ENCODE results near the gene GPR183. TPM values are rescaled to one million over a fixed set of nuclear protein-coding genes. Genes with fewer than 3 reads are reported as not detected.

Gene GPR183
- total RNA-seq, 1 donor = 0.36 TPM

GRCh38 chr13:99347335-99347878, 40.2 kb upstream of the GPR183 start:
- H4K20me1 ChIP-seq (ENCODE audit: insufficient read depth, low read length) = peaks cover 7% of the 10 kb centered on the region
- no peak overlapping the region for H3K4me2 ChIP-seq (ENCODE audit: insufficient read depth, low read length)
- no peak overlapping the region for H3K27ac ChIP-seq (ENCODE audit: low read depth, low read length)
- DNase-seq (ENCODE audit: insufficient read length, low spot score, missing footprints) = no peak
- TF ChIP-seq, protein P1, sequence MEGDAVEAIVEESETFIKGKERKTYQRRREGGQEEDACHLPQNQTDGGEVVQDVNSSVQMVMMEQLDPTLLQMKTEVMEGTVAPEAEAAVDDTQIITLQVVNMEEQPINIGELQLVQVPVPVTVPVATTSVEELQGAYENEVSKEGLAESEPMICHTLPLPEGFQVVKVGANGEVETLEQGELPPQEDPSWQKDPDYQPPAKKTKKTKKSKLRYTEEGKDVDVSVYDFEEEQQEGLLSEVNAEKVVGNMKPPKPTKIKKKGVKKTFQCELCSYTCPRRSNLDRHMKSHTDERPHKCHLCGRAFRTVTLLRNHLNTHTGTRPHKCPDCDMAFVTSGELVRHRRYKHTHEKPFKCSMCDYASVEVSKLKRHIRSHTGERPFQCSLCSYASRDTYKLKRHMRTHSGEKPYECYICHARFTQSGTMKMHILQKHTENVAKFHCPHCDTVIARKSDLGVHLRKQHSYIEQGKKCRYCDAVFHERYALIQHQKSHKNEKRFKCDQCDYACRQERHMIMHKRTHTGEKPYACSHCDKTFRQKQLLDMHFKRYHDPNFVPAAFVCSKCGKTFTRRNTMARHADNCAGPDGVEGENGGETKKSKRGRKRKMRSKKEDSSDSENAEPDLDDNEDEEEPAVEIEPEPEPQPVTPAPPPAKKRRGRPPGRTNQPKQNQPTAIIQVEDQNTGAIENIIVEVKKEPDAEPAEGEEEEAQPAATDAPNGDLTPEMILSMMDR (IDR thresholded peaks at IDR 0.05; ENCODE audit: extremely low read depth, low read depth, low read length) = no peak
- no peak overlapping the region for H2AFZ ChIP-seq (ENCODE audit: low read length)
- no peaks in the 10 kb centered on the region for H3K9me3 ChIP-seq (ENCODE audit: low read depth, low read length)
- no peaks in the 10 kb centered on the region for H3K79me2 ChIP-seq (ENCODE audit: insufficient read depth, low read length)
- H3K4me1 ChIP-seq (ENCODE audit: insufficient read depth, low read length) = no peaks in the 10 kb centered on the region
- no peaks in the 10 kb centered on the region for H3K27me3 ChIP-seq (ENCODE audit: insufficient read depth, low read length)
- peaks cover 3% of the 10 kb centered on the region for H3K36me3 ChIP-seq (ENCODE audit: insufficient read depth, low read length)
- H3K4me3 ChIP-seq (ENCODE audit: insufficient read depth, low read length) = no peak overlapping the region

DNA sequence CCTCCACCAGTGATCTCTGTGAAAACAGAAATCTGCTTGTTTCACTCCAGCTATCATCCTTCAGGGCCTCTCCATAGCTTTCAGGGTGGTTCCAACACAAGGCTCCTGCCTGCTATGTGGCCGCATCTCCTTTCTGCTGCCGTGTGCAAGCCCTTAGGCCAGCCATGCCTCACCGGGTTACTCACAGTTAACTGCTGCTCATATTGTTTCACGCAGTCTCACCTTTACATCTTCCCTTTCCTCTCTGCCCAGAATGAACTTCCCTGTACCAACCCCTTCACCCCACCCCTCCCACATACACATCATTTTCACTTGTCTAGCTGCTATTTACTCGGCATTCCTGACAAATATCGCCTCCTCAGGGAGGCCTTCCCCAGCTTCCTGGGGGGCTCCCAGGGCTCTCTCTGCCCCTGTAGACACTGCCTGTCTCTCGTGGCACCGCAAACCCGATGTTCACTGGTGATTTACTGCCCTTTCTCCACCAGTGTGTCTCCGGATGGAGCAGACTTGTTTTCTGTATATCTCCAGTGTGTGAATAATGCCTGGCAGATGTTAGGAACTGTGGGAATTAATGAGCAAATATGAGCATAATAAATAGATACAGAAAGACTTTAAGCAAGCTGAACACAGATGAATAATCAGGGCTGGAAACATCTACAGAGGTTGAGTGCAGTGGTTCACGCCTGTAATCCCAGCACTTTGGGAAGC, 39.3 kb upstream of the GPR183 start:
- peaks cover 4% of the 10 kb centered on the region for H3K36me3 ChIP-seq (ENCODE audit: insufficient read depth, low read length)
- H3K9me3 ChIP-seq (ENCODE audit: low read depth, low read length) = no peaks in the 10 kb centered on the region
- no peak overlapping the region for H3K27ac ChIP-seq (ENCODE audit: low read depth, low read length)
- DNase-seq (ENCODE audit: insufficient read length, low spot score, missing footprints) = no peak
- H3K4me1 ChIP-seq (ENCODE audit: insufficient read depth, low read length) = no peaks in the 10 kb centered on the region
- no peak overlapping the region for H3K4me3 ChIP-seq (ENCODE audit: insufficient read depth, low read length)
- H3K79me2 ChIP-seq (ENCODE audit: insufficient read depth, low read length) = no peaks in the 10 kb centered on the region
- peaks cover 7% of the 10 kb centered on the region for H4K20me1 ChIP-seq (ENCODE audit: insufficient read depth, low read length)
- H3K27me3 ChIP-seq (ENCODE audit: insufficient read depth, low read length) = no peaks in the 10 kb centered on the region
- H2AFZ ChIP-seq (ENCODE audit: low read length) = no peak overlapping the region
- TF ChIP-seq, protein P1 (IDR thresholded peaks at IDR 0.05; ENCODE audit: extremely low read depth, low read depth, low read length) = no peak
- no peak overlapping the region for H3K4me2 ChIP-seq (ENCODE audit: insufficient read depth, low read length)

DNA sequence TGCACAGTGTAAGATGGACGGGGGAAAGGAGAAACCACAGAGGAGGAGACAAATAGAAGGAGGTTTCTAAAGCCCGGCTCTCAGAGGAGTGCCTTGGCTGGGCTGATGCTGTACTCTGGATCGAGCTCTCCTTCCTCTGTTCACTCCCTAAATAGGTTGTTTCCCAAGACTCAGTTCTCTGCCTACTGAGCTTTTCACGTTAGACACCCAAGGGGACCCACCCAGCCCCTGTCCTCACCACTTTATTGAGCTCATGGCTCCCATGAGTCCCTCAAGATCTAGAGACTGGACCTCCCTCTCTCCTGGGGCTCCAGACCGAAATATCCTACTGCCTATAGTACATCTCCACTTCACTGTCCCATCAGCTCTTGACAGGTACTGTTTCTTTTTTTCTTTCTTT, 38.1 kb upstream of the GPR183 start:
- DNase-seq (ENCODE audit: insufficient read length, low spot score, missing footprints) = no peak
- no peaks in the 10 kb centered on the region for H3K79me2 ChIP-seq (ENCODE audit: insufficient read depth, low read length)
- no peaks in the 10 kb centered on the region for H3K9me3 ChIP-seq (ENCODE audit: low read depth, low read length)
- H3K36me3 ChIP-seq (ENCODE audit: insufficient read depth, low read length) = peaks cover 14% of the 10 kb centered on the region
- peaks cover under 1% of the 10 kb centered on the region for H3K4me1 ChIP-seq (ENCODE audit: insufficient read depth, low read length)
- H3K27me3 ChIP-seq (ENCODE audit: insufficient read depth, low read length) = no peaks in the 10 kb centered on the region
- TF ChIP-seq, protein P1 (IDR thresholded peaks at IDR 0.05; ENCODE audit: extremely low read depth, low read depth, low read length) = no peak
- no peak overlapping the region for H3K27ac ChIP-seq (ENCODE audit: low read depth, low read length)
- no peak overlapping the region for H3K4me3 ChIP-seq (ENCODE audit: insufficient read depth, low read length)
- H4K20me1 ChIP-seq (ENCODE audit: insufficient read depth, low read length) = peaks cover 7% of the 10 kb centered on the region
- no peak overlapping the region for H3K4me2 ChIP-seq (ENCODE audit: insufficient read depth, low read length)
- no peak overlapping the region for H2AFZ ChIP-seq (ENCODE audit: low read length)

GRCh38 chr13:99344610-99345208, 37.5 kb upstream of the GPR183 start:
- H2AFZ ChIP-seq (ENCODE audit: low read length) = no peak overlapping the region
- TF ChIP-seq, protein P1 (IDR thresholded peaks at IDR 0.05; ENCODE audit: extremely low read depth, low read depth, low read length) = no peak
- H3K79me2 ChIP-seq (ENCODE audit: insufficient read depth, low read length) = no peaks in the 10 kb centered on the region
- no peaks in the 10 kb centered on the region for H3K27me3 ChIP-seq (ENCODE audit: insufficient read depth, low read length)
- H3K4me3 ChIP-seq (ENCODE audit: insufficient read depth, low read length) = no peak overlapping the region
- no peak for DNase-seq (ENCODE audit: insufficient read length, low spot score, missing footprints)
- H3K36me3 ChIP-seq (ENCODE audit: insufficient read depth, low read length) = peaks cover 14% of the 10 kb centered on the region
- no peak overlapping the region for H3K4me2 ChIP-seq (ENCODE audit: insufficient read depth, low read length)
- peaks cover 9% of the 10 kb centered on the region for H4K20me1 ChIP-seq (ENCODE audit: insufficient read depth, low read length)
- no peaks in the 10 kb centered on the region for H3K9me3 ChIP-seq (ENCODE audit: low read depth, low read length)
- no peak overlapping the region for H3K27ac ChIP-seq (ENCODE audit: low read depth, low read length)
- H3K4me1 ChIP-seq (ENCODE audit: insufficient read depth, low read length) = peaks cover 6% of the 10 kb centered on the region
